Peyer's patch (tissue), 4 donors: ENCODE measurements around the gene DLGAP4. TPM values are rescaled to one million over a fixed set of nuclear protein-coding genes. Genes with fewer than 3 reads are reported as not detected.

Experiments used
- DNase-seq, 3 donors: peaks; one replicate each; pipeline ENCODE4 v3.0.0-alpha.2; 2017 to 2019
- H3K27ac ChIP-seq, 4 donors: fragments of 200-600 bp; sonication (generic); one replicate each; pipeline ENCODE4 v1.5.1; 2016 to 2019
- H3K27me3 ChIP-seq, 2 donors: fragments of 200-600 bp; sonication (generic); one replicate each; pipeline ENCODE4 v1.5.1; 2019
- H3K36me3 ChIP-seq, 3 donors: fragments of 200-600 bp; sonication (generic); one replicate each; pipeline ENCODE4 v1.5.1; 2016 to 2019
- H3K4me1 ChIP-seq, 4 donors: fragments of 200-600 bp; sonication (generic); one replicate each; pipeline ENCODE4 v1.5.1; 2016 to 2019
- H3K4me3 ChIP-seq, 4 donors: fragments of 200-600 bp; sonication (generic); 1 replicate in 3 of 4; 2 replicates in 1 of 4; pipeline ENCODE4 v1.5.1; 2016 to 2019; ENCODE audit warnings: mild to moderate bottlenecking in 1 of 4
- H3K9me3 ChIP-seq, 4 donors: fragments of 200-600 bp; sonication (generic); one replicate each; pipeline ENCODE4 v1.5.1; 2016 to 2019; ENCODE audit warnings: mild to moderate bottlenecking in 1 of 4
- POLR2A ChIP-seq, 2 donors: fragments of 450-650 bp; IDR thresholded peaks; one replicate each; pipeline ENCODE4 v1.5.1; 2017; ENCODE audit warnings: antibody characterized with exemption in 2 of 2, mild to moderate bottlenecking in 2 of 2, moderate library complexity in 2 of 2
- total RNA-seq, 4 donors: library from RNA; depleted of rRNA; stranded (reverse); fragments of >200 nt; gene quantifications; one replicate each; pipeline ENCODE4 v1.1.0, GENCODE V29; 2016
- TF ChIP-seq, protein P1 (sequence below), 6 experiments: fragments of 450-650 bp in 4 of 6; fragments of 200-600 bp in 2 of 6; sonication (generic) in 1 of 6; IDR thresholded peaks; one replicate each; pipeline ENCODE4 v1.5.1; 2017 to 2019; ENCODE audit warnings: antibody characterized with exemption in 6 of 6, mild to moderate bottlenecking in 3 of 6, moderate library complexity in 1 of 6

Gene DLGAP4
- total RNA-seq, 4 donors from 2014 or later: 44.5 to 70.1 (median 59.0) TPM

- Histone ChIP-seq H3K9me3 (no peaks in the 10 kb centered on the region), H3K27ac (peak overlapping the region in 3 of 4 donors; percentile 4 to 73 (median 49)), H3K27me3 (no peaks in the 10 kb centered on the region), H3K36me3 (peaks cover 0 to 27% (median 0%) of the 10 kb centered on the region in 3 donors), H3K4me1 (peaks cover 0 to 33% (median 17%) of the 10 kb centered on the region in 4 donors), H3K4me3 (no peak overlapping the region)
- no peak for TF ChIP-seq POLR2A (IDR thresholded peaks at IDR 0.05)
- TF ChIP-seq, protein P1, sequence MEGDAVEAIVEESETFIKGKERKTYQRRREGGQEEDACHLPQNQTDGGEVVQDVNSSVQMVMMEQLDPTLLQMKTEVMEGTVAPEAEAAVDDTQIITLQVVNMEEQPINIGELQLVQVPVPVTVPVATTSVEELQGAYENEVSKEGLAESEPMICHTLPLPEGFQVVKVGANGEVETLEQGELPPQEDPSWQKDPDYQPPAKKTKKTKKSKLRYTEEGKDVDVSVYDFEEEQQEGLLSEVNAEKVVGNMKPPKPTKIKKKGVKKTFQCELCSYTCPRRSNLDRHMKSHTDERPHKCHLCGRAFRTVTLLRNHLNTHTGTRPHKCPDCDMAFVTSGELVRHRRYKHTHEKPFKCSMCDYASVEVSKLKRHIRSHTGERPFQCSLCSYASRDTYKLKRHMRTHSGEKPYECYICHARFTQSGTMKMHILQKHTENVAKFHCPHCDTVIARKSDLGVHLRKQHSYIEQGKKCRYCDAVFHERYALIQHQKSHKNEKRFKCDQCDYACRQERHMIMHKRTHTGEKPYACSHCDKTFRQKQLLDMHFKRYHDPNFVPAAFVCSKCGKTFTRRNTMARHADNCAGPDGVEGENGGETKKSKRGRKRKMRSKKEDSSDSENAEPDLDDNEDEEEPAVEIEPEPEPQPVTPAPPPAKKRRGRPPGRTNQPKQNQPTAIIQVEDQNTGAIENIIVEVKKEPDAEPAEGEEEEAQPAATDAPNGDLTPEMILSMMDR (IDR thresholded peaks at IDR 0.05): peak in 2 of 6 experiments; percentile 21 to 22
- DNase-seq: peak in 1 of 3 donors; percentile 45
These were observed 187.1 kb downstream of the DLGAP4 start for GRCh38 chr20:36493051-36493800.

- Histone ChIP-seq H3K4me3 (no peak overlapping the region), H3K4me1 (peaks cover 0 to 33% (median 17%) of the 10 kb centered on the region in 4 donors), H3K36me3 (peaks cover 0 to 32% (median 0%) of the 10 kb centered on the region in 3 donors), H3K27ac (peak overlapping the region in 3 of 4 donors; percentile 4 to 73 (median 49)), H3K27me3 (no peaks in the 10 kb centered on the region), H3K9me3 (no peaks in the 10 kb centered on the region)
- peak in 1 of 3 donors; percentile 64 for DNase-seq
- TF ChIP-seq POLR2A (IDR thresholded peaks at IDR 0.05): no peak
- TF ChIP-seq, protein P1 (IDR thresholded peaks at IDR 0.05): no peak
These were observed 187.6 kb downstream of the DLGAP4 start for GRCh38 chr20:36493801-36494114.

- H3K27ac ChIP-seq: no peak overlapping the region
These were observed 190.8 kb downstream of the DLGAP4 start for GRCh38 chr20:36496707-36497669.

GRCh38 chr20:36497856-36498255 lies 191.7 kb downstream of the DLGAP4 start:
- no peaks in the 10 kb centered on the region for H3K9me3 ChIP-seq
- TF ChIP-seq, protein P1 (IDR thresholded peaks at IDR 0.05): no peak
- no peak for TF ChIP-seq POLR2A (IDR thresholded peaks at IDR 0.05)
- H3K4me3 ChIP-seq: no peak overlapping the region
- H3K36me3 ChIP-seq: peaks cover 0 to 71% (median 0%) of the 10 kb centered on the region in 3 donors
- no peak overlapping the region for H3K27ac ChIP-seq
- DNase-seq: peak in 1 of 3 donors; percentile 27
- H3K4me1 ChIP-seq: peaks cover 0 to 17% (median 3%) of the 10 kb centered on the region in 4 donors
- H3K27me3 ChIP-seq: no peaks in the 10 kb centered on the region

More at GRCh38 chr20:36496707-36497669, 190.8 kb downstream of the DLGAP4 start:
- no peak overlapping the region for H3K4me3 ChIP-seq
- peaks cover 0 to 25% (median 11%) of the 10 kb centered on the region in 4 donors for H3K4me1 ChIP-seq
- peaks cover 0 to 62% (median 0%) of the 10 kb centered on the region in 3 donors for H3K36me3 ChIP-seq
- H3K27me3 ChIP-seq: no peaks in the 10 kb centered on the region
- H3K9me3 ChIP-seq: no peaks in the 10 kb centered on the region
- TF ChIP-seq, protein P1 (IDR thresholded peaks at IDR 0.05): no peak
- TF ChIP-seq POLR2A (IDR thresholded peaks at IDR 0.05): no peak
- peak in 1 of 3 donors; percentile 43 for DNase-seq

DNA sequence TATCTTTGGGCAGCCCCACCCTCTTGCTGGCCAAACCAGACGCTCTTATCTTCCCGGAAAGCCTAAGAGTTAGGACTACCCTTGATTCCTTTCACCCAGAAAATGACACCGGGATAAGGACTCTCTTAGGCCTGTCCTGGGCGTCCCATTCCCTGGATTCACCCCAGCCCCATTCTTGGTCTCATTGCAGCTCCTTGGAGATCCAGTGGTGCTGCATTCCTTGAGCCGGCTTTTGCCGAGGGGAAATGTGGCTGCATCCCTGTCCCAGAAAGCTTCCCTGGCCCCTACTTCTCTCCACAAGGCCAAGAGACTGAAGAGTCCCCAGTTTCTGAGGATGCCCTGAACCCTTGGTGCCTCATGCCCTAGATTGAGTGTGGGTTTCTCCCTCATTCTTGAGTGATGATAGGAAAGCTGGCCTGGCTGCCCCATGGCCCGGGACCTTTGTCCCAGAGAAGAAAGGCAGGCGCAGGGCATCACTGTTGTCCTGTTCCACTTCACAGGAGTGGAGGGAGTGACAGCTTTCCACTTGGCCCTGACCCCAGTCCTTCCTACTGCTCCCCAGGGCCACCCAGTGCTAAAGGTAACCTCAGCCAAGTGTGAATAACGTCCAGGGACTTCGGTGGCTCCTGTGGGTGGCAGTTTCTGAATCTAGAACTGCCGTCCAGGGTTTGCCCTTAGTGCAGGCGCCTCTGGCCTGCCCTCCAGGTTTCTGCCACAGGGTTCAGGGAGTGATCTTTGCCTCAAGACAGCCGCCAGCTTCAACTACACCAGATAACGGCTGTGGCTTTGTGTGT lies 192.4 kb downstream of the DLGAP4 start:
- H3K27ac ChIP-seq: no peak overlapping the region
- H3K4me1 ChIP-seq: peaks cover 0 to 10% (median 0%) of the 10 kb centered on the region in 4 donors
- no peaks in the 10 kb centered on the region for H3K9me3 ChIP-seq
- H3K36me3 ChIP-seq: peaks cover 0 to 78% (median 0%) of the 10 kb centered on the region in 3 donors
- no peak for TF ChIP-seq POLR2A (IDR thresholded peaks at IDR 0.05)
- TF ChIP-seq, protein P1 (IDR thresholded peaks at IDR 0.05): no peak
- peak in 2 of 3 donors; percentile 15 to 35 for DNase-seq
- H3K27me3 ChIP-seq: no peaks in the 10 kb centered on the region
- H3K4me3 ChIP-seq: no peak overlapping the region
